ENCODE measurements around the gene TGFBR2.

- TF ChIP-seq SP2 (tag by site-specific recombination; IDR thresholded peaks at IDR 0.05) = no peak
- TF ChIP-seq ZNF292 (tag by site-specific recombination; IDR thresholded peaks at IDR 0.05; ENCODE audit: borderline replicate concordance, low read depth) = no peak
- TF ChIP-seq, protein P1, sequence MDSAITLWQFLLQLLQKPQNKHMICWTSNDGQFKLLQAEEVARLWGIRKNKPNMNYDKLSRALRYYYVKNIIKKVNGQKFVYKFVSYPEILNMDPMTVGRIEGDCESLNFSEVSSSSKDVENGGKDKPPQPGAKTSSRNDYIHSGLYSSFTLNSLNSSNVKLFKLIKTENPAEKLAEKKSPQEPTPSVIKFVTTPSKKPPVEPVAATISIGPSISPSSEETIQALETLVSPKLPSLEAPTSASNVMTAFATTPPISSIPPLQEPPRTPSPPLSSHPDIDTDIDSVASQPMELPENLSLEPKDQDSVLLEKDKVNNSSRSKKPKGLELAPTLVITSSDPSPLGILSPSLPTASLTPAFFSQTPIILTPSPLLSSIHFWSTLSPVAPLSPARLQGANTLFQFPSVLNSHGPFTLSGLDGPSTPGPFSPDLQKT (IDR thresholded peaks at IDR 0.05; ENCODE audit: borderline replicate concordance, low read depth, low read length) = no peak
- no peak for TF ChIP-seq CTCF (tag by site-specific recombination; IDR thresholded peaks at IDR 0.05)
- TF ChIP-seq, protein P2, sequence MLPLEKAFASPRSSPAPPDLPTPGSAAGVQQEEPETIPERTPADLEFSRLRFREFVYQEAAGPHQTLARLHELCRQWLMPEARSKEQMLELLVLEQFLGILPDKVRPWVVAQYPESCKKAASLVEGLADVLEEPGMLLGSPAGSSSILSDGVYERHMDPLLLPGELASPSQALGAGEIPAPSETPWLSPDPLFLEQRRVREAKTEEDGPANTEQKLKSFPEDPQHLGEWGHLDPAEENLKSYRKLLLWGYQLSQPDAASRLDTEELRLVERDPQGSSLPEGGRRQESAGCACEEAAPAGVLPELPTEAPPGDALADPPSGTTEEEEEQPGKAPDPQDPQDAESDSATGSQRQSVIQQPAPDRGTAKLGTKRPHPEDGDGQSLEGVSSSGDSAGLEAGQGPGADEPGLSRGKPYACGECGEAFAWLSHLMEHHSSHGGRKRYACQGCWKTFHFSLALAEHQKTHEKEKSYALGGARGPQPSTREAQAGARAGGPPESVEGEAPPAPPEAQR (tag by site-specific recombination; IDR thresholded peaks at IDR 0.05) = no peak
- TF ChIP-seq ZFP37 (tag by site-specific recombination; IDR thresholded peaks at IDR 0.05) = no peak
These were observed 18.5 kb upstream of the TGFBR2 start for GRCh38 chr3:30587904-30588303.

Measured in HEK293 (cell line).